Astrocyte (in vitro differentiated cells and primary cell): ENCODE data around the gene MYB. TPM values are rescaled to one million over a fixed set of nuclear protein-coding genes. Genes with fewer than 3 reads are reported as not detected.

Experiments used
- DNase-seq: peaks from one replicate; pipeline ENCODE4 v3.0.0-alpha.2; 2010; ENCODE audit warnings: low read depth
- FAIRE-seq: peaks from 2 replicates; lab custom pipeline; 2011; peaks lifted over from hg19 to GRCh38; lab: Jason Lieb, UNC
- H2AFZ ChIP-seq: 2 replicates; pipeline ENCODE4 v1.6.0; 2012; ENCODE audit warnings: low read depth, low read length, inconsistent platforms
- H3K27ac ChIP-seq: 2 replicates; pipeline ENCODE4 v1.5.1; 2011; ENCODE audit warnings: low read depth, low read length, inconsistent platforms
- H3K27me3 ChIP-seq: 2 replicates; pipeline ENCODE4 v1.6.0; 2011; ENCODE audit warnings: low read length, inconsistent platforms; ENCODE audit not compliant: insufficient read depth
- H3K36me3 ChIP-seq: 2 replicates; pipeline ENCODE4 v1.5.1; 2011; ENCODE audit warnings: low read length, inconsistent platforms; ENCODE audit not compliant: insufficient read depth
- H3K4me1 ChIP-seq: 2 replicates; pipeline ENCODE4 v1.5.1; 2011; ENCODE audit warnings: low read length, inconsistent platforms; ENCODE audit not compliant: insufficient read depth
- H3K4me2 ChIP-seq: 2 replicates; pipeline ENCODE4 v1.6.0; 2012; ENCODE audit warnings: low read length, inconsistent platforms
- H3K4me3 ChIP-seq: 2 replicates; pipeline ENCODE4 v1.5.1; 2011; ENCODE audit warnings: low read depth, mild to moderate bottlenecking, low read length, inconsistent platforms; ENCODE audit not compliant: insufficient read depth
- H3K79me2 ChIP-seq: 2 replicates; pipeline ENCODE4 v1.6.0; 2012; ENCODE audit warnings: mild to moderate bottlenecking, low read length, inconsistent platforms; ENCODE audit not compliant: insufficient read depth
- H3K9ac ChIP-seq: 2 replicates; pipeline ENCODE4 v1.6.0; 2012; ENCODE audit warnings: mild to moderate bottlenecking, low read length, inconsistent platforms
- H3K9me3 ChIP-seq: 2 replicates; pipeline ENCODE4 v1.5.1; 2012; ENCODE audit warnings: low read depth, mild to moderate bottlenecking, low read length, inconsistent platforms; ENCODE audit not compliant: insufficient read depth
- H4K20me1 ChIP-seq: 2 replicates; pipeline ENCODE4 v1.6.0; 2012; ENCODE audit warnings: low read length, inconsistent platforms; ENCODE audit not compliant: insufficient read depth
- H3K27ac Mint-ChIP-seq: one replicate; pipeline ENCODE4 v1.8.0; 2021; ENCODE audit warnings: mild to moderate bottlenecking, mixed read lengths; ENCODE audit not compliant: unreplicated experiment
- H3K27me3 Mint-ChIP-seq: one replicate; pipeline ENCODE4 v1.8.0; 2021; ENCODE audit warnings: low read depth, mixed read lengths; ENCODE audit not compliant: unreplicated experiment
- H3K36me3 Mint-ChIP-seq: one replicate; pipeline ENCODE4 v1.8.0; 2021; ENCODE audit warnings: low read depth, mixed read lengths; ENCODE audit not compliant: unreplicated experiment
- H3K4me1 Mint-ChIP-seq: one replicate; pipeline ENCODE4 v1.8.0; 2021; ENCODE audit warnings: low read depth, mixed read lengths; ENCODE audit not compliant: unreplicated experiment
- H3K4me3 Mint-ChIP-seq: one replicate; pipeline ENCODE4 v1.8.0; 2021; ENCODE audit warnings: mild to moderate bottlenecking, moderate library complexity, mixed read lengths; ENCODE audit not compliant: unreplicated experiment
- H3K9me3 Mint-ChIP-seq: one replicate; pipeline ENCODE4 v1.8.0; 2021; ENCODE audit warnings: mild to moderate bottlenecking, mixed read lengths; ENCODE audit not compliant: unreplicated experiment
- EZH2 ChIP-seq: IDR thresholded peaks from 2 replicates; pipeline ENCODE4 v1.6.1; 2012; ENCODE audit warnings: mild to moderate bottlenecking, low read length, inconsistent platforms; ENCODE audit not compliant: insufficient read depth
- total RNA-seq: library from RNA; stranded (reverse); gene quantifications from 2 replicates; pipeline ENCODE4 v1.2.1, GENCODE V29; 2021
- TF ChIP-seq, protein P1 (sequence below): IDR thresholded peaks from 2 replicates; pipeline ENCODE4 v1.5.1; 2011; ENCODE audit warnings: low read depth, mild to moderate bottlenecking, inconsistent platforms, low read length, moderate library complexity; ENCODE audit not compliant: insufficient read depth

The MYB gene
- total RNA-seq, 1 donor from 2014 or later = not detected

DNA sequence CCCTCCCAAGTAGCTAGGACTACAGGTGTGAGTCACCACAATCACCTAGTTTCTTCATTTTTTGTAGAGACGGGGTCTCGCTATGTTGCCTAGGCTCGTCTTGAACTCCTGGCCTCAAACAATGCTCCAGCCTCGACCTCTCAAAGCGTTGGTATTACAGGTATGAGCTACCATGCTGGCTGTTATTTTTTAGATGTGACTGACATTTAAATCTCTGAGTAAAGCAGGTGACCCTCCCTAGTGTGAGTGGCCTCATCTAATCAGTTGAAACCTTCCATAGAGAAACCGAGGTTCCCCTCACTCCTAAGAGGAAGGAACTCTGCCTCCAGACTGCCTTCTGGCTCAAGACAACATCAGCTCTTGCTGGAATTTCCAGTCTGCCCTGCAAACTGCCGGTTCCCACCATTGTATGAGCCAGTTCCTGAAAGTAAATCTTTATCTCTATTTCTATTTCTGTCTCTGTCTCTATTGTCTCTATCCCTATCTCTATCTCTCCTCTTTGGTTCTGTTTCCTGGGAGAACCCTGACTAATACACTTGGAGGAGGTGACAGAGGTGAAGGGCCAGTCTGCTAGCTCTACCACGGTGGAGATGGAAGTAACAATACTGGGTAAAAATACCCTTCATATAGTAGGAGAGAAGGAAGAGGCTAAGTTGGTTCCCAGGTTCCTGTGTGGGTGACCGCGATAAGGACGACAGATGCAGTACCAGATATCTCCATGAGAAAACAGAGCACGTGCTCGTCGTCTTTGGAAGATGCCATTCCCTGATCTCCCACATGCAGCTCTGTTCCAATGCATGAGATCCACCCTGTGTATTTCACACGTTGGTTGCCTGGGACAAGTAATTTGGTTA is 81.0 kb downstream of the MYB start:
- Histone ChIP-seq H3K4me1 (no peaks in the 10 kb centered on the region), H3K4me2 (no peak overlapping the region), H3K79me2 (no peaks in the 10 kb centered on the region), H3K27me3 (no peaks in the 10 kb centered on the region), H4K20me1 (no peaks in the 10 kb centered on the region), H3K9ac (no peak overlapping the region), H3K9me3 (no peaks in the 10 kb centered on the region), H3K27ac (no peak overlapping the region), H2AFZ (no peak overlapping the region), H3K4me3 (no peak overlapping the region), H3K36me3 (no peaks in the 10 kb centered on the region)
- Mint-ChIP-seq H3K27ac (no peak overlapping the region), H3K27me3 (no peaks in the 10 kb centered on the region), H3K4me1 (no peaks in the 10 kb centered on the region), H3K9me3 (peaks cover 4% of the 10 kb centered on the region), H3K36me3 (no peaks in the 10 kb centered on the region), H3K4me3 (no peak overlapping the region)
- DNase-seq (no peak), FAIRE-seq (no peak)
- TF ChIP-seq, protein P1, sequence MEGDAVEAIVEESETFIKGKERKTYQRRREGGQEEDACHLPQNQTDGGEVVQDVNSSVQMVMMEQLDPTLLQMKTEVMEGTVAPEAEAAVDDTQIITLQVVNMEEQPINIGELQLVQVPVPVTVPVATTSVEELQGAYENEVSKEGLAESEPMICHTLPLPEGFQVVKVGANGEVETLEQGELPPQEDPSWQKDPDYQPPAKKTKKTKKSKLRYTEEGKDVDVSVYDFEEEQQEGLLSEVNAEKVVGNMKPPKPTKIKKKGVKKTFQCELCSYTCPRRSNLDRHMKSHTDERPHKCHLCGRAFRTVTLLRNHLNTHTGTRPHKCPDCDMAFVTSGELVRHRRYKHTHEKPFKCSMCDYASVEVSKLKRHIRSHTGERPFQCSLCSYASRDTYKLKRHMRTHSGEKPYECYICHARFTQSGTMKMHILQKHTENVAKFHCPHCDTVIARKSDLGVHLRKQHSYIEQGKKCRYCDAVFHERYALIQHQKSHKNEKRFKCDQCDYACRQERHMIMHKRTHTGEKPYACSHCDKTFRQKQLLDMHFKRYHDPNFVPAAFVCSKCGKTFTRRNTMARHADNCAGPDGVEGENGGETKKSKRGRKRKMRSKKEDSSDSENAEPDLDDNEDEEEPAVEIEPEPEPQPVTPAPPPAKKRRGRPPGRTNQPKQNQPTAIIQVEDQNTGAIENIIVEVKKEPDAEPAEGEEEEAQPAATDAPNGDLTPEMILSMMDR = no peak
- no peak for TF ChIP-seq EZH2

DNA sequence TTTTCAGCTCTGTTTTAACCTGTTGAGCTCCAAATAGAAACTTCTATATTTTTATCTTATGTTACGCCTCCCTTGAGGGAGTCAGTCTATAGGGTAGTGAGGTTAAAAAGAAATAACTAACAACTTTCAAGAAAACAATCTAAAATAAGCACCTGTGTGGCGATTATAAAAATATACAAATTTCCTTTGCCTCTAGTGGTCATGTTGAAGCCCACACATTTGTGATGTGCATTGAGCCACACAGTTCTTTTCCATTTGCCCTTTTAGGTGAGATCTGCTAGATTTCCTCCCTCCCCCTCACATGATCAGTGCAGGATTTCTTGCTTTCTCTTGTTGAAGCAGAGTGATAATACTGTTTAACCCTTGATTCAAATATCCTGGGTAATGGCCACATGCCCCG is 84.2 kb downstream of the MYB start:
- Mint-ChIP-seq H3K4me1 (no peaks in the 10 kb centered on the region), H3K4me3 (no peak overlapping the region), H3K27ac (no peak overlapping the region), H3K9me3 (peaks cover 4% of the 10 kb centered on the region), H3K36me3 (no peaks in the 10 kb centered on the region), H3K27me3 (peaks cover 4% of the 10 kb centered on the region)
- H3K9me3 ChIP-seq = no peaks in the 10 kb centered on the region
- H2AFZ ChIP-seq = no peak overlapping the region
- H3K27me3 ChIP-seq = no peaks in the 10 kb centered on the region
- TF ChIP-seq EZH2 = no peak
- TF ChIP-seq, protein P1 = no peak
- no peak overlapping the region for H3K27ac ChIP-seq
- no peak for FAIRE-seq
- H3K4me1 ChIP-seq = no peaks in the 10 kb centered on the region
- H3K9ac ChIP-seq = no peak overlapping the region
- no peaks in the 10 kb centered on the region for H3K36me3 ChIP-seq
- no peaks in the 10 kb centered on the region for H4K20me1 ChIP-seq
- DNase-seq = no peak
- H3K4me3 ChIP-seq = no peak overlapping the region
- H3K79me2 ChIP-seq = no peaks in the 10 kb centered on the region
- H3K4me2 ChIP-seq = no peak overlapping the region

DNA sequence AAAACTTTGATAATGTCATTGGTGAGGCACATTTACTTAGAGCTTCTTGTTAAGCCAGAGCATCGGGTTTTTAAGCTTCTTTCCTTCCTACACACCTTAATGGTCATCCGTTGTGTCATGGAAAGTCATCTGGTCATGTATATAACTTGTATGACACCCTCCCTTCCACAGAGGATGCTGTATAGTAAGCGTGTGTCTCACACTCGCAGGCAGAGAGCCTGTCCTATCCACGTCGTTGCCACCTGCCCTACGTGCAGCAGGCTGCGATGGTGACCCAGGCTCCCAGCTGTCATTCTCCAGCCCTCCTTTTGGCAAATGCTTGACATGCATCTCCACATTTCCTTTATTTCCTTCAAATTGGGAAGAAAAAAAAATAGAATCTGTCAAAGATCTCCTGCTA is 85.6 kb downstream of the MYB start:
- DNase-seq (no peak), FAIRE-seq (no peak)
- Histone ChIP-seq H3K4me3 (no peak overlapping the region), H2AFZ (no peak overlapping the region), H3K9ac (no peak overlapping the region), H3K79me2 (no peaks in the 10 kb centered on the region), H3K36me3 (no peaks in the 10 kb centered on the region), H3K4me2 (no peak overlapping the region), H4K20me1 (no peaks in the 10 kb centered on the region), H3K9me3 (no peaks in the 10 kb centered on the region), H3K4me1 (no peaks in the 10 kb centered on the region), H3K27me3 (no peaks in the 10 kb centered on the region), H3K27ac (no peak overlapping the region)
- Mint-ChIP-seq H3K36me3 (no peaks in the 10 kb centered on the region), H3K9me3 (peaks cover 4% of the 10 kb centered on the region), H3K4me1 (peaks cover 4% of the 10 kb centered on the region), H3K4me3 (no peak overlapping the region), H3K27ac (no peak overlapping the region), H3K27me3 (peaks cover 4% of the 10 kb centered on the region)
- no peak for TF ChIP-seq EZH2
- TF ChIP-seq, protein P1 = no peak
